GM21737 (cell line): ENCODE results near the gene PCDHB10.
"Not testable (repeated sequence)": the region's sequence is repeated elsewhere in the genome, so short reads cannot be mapped to it uniquely, and the experiment has no call there.

Source experiments
- ATAC-seq: cut with Tn5 transposase; IDR thresholded peaks from one replicate; pipeline ENCODE4 v1.9.1; 2021; ENCODE audit warnings: mild to moderate bottlenecking, moderate library complexity; ENCODE audit not compliant: unreplicated experiment

Gene PCDHB10

DNA sequence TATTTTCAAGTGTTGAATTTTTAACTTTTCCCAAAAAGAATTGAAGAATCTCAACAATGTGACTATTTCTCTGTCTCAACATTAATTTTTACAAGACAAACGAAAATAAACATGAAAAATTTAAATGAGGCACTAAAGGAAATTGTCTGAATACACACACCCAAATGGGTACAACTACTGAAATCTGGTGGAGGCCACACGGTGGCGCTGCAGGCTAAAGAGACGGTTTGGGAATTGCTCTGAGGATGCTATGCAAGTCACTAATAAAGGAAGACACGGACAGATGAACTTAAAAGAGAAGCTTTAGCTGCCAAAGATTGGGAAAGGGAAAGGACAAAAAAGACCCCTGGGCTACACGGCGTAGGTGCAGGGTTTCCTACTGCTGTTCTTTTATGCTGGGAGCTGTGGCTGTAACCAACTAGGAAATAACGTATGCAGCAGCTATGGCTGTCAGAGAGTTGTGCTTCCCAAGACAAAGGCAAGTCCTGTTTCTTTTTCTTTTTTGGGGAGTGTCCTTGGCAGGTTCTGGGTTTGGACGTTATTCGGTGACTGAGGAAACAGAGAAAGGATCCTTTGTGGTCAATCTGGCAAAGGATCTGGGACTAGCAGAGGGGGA lies at the start of gene PCDHB10:
Gene PCDHB10 (plus strand): TSS at position 244 of the 616 bp plus-strand sequence. CDS start 200 bp downstream, at position 444.
- no peak for ATAC-seq

DNA sequence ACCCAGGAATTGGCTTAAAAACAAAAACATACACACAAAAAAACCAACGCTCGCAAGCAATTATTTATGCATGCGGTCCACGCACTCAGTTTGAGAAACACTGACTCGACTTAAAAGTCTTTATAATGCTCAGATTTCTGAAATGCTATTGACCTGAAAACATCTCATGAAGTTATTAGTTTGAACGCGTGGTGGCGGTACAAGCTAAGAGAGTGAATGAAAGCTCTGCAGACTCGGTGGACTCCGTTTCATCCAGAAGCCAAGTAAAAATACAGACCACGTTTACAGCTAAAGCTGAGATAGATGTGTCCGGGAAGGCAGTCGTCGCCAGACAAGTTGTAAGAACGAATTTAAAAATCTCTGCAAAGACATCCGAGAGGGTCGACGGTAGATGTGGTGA lies 42.3 kb upstream of the PCDHB10 start, which contains the start of gene PCDHB6:
Gene PCDHB6 (plus strand): TSS at position 246 of the 400 bp plus-strand sequence. CDS start 201 bp downstream, outside the sequence.
- ATAC-seq, result no peak

DNA sequence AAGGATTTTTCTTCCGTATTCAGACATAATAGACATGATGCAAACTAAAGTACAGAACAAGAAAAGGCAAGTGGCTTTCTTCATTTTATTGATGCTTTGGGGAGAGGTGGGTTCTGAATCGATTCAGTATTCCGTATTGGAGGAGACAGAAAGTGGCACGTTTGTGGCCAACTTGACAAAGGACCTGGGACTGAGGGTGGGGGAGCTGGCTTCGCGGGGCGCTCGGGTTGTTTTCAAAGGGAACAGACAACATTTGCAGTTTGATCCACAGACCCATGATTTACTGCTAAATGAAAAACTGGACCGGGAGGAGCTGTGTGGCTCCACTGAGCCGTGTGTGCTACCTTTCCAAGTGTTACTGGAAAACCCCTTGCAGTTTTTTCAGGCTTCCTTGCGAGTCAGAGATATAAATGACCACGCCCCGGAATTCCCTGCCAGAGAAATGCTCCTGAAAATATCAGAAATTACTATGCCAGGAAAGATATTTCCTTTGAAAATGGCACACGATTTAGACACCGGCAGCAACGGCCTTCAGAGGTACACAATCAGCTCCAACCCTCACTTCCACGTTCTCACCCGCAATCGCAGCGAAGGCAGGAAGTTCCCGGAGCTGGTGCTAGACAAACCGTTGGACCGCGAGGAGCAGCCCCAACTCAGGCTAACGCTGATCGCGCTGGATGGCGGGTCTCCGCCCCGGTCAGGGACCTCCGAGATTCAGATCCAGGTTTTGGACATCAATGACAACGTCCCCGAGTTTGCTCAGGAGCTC lies 41.7 kb upstream of the PCDHB10 start:
- no peak for ATAC-seq

DNA sequence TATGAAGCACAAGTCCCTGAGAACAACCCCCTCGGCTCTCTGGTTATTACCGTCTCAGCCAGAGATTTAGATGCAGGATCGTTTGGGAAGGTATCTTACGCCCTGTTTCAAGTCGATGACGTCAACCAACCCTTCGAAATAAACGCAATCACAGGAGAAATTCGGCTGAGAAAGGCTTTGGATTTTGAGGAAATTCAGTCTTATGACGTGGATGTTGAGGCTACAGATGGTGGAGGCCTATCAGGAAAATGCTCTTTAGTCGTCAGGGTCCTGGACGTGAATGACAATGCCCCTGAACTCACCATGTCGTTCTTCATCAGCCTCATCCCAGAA lies 41.2 kb upstream of the PCDHB10 start:
- ATAC-seq, result no peak

DNA sequence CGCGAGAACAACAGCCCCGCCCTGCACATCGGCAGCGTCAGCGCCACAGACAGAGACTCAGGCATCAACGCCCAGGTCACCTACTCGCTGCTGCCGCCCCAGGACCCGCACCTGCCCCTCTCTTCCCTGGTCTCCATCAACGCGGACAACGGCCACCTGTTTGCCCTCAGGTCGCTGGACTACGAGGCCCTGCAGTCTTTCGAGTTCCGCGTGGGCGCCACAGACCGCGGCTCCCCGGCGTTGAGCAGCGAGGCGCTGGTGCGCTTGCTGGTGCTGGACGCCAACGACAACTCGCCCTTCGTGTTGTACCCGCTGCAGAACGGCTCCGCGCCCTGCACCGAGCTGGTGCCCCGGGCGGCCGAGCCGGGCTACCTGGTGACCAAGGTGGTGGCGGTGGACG lies 40.5 kb upstream of the PCDHB10 start:
- ATAC-seq, result not testable (repeated sequence)

DNA sequence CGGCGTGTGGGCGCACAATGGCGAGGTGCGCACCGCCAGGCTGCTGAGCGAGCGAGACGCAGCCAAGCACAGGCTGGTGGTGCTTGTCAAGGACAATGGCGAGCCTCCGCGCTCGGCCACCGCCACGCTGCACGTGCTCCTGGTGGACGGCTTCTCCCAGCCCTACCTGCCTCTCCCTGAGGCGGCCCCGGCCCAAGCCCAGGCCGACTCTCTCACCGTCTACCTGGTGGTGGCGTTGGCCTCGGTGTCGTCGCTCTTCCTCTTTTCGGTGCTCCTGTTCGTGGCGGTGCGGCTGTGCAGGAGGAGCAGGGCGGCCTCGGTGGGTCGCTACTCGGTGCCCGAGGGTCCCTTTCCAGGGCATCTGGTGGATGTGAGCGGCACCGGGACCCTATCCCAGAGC lies 40.1 kb upstream of the PCDHB10 start:
- ATAC-seq, result not testable (repeated sequence)

DNA sequence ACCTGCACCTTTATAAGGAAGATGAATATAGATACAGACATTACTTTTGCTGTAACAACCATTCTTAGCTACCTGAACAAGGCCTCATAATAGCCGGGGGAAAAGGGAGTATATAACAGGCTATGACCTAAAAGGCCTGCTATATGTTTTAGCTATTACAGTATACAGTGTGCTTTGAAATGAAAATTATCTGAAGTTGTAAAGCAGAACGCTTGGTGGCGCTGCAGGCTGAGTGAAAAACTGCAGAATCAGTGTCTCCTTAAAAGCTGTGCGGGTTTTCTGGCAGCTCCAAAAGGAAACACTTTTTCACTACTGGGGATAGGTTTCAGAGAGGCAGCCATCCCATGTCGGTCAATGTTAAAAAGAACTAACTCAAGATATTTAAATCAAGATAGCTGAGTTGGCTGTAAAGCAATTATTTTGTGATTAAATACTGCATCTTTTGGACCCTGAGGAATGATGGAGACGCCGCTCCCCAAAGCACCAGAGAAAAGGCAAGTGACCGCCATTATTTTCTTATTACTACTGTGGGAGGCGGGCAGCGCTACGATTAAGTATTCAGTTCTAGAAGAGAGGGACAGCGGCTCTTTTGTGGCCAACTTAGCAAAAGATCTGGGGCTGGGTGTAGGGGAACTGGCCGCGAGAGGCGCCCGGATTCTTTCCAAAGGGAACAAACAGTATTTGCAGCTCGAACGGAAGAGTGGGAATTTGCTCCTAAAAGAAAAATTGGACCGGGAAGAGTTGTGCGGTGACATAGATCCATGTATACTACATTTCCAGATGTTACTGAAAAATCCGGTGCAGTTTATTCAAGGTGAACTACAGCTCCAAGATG lies 36.4 kb upstream of the PCDHB10 start:
- ATAC-seq, result no peak

DNA sequence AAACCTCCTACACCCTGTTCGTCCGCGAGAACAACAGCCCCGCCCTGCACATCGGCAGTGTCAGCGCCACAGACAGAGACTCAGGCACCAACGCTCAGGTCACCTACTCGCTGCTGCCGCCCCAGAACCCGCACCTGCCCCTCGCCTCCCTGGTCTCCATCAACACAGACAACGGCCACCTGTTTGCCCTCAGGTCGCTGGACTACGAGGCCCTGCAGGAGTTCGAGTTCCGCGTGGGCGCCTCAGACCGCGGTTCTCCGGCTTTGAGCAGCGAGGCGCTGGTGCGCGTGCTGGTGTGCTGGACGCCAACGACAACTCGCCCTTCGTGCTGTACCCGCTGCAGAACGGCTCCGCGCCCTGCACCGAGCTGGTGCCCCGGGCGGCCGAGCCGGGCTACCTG lies 34.8 kb upstream of the PCDHB10 start:
- not testable (repeated sequence) for ATAC-seq

DNA sequence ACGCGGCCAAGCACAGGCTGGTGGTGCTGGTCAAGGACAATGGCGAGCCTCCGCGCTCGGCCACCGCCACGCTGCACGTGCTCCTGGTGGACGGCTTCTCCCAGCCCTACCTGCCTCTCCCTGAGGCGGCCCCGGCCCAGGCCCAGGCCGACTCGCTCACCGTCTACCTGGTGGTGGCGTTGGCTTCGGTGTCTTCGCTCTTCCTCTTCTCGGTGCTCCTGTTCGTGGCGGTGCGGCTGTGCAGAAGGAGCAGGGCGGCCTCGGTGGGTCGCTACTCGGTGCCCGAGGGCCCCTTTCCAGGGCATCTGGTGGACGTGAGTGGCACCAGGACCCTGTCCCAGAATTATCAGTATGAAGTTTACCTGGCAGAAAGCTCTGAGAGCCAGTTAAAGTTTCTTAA lies 34.3 kb upstream of the PCDHB10 start:
- not testable (repeated sequence) for ATAC-seq

DNA sequence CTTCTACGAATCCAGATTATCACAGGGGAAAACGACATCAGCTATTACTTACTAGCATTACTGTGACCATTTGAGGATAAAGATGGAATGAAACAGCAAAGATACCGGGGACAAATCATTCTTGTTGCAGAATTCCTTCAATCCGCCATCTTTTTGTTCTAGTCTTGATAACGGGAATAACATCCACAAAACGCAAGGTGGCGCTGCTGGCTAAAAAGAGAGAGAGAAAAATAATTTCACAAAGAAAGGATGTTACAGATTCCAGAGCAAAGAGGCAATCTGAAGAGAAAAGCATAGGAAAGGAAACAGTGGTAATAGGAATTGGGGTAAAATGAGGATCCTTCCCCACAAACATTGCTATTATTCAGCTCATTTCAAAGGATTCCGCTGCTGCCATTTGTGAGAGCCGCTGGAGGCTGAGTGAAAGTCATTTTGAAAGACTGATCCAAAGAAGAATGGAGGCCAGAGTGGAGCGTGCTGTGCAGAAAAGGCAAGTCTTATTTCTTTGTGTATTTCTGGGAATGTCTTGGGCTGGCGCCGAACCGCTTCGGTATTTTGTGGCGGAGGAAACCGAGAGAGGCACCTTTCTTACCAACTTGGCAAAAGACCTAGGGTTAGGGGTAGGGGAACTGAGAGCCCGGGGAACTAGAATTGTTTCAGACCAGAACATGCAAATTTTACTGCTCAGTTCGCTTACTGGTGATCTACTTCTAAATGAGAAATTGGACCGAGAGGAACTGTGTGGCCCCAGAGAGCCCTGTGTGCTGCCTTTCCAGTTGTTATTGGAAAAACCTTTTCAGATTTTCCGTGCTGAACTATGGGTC lies 19.6 kb upstream of the PCDHB10 start, which contains the start of gene PCDHB7:
Gene PCDHB7 (plus strand): TSS at position 264 of the 824 bp plus-strand sequence. CDS start 192 bp downstream, at position 456.
- no peak for ATAC-seq

DNA sequence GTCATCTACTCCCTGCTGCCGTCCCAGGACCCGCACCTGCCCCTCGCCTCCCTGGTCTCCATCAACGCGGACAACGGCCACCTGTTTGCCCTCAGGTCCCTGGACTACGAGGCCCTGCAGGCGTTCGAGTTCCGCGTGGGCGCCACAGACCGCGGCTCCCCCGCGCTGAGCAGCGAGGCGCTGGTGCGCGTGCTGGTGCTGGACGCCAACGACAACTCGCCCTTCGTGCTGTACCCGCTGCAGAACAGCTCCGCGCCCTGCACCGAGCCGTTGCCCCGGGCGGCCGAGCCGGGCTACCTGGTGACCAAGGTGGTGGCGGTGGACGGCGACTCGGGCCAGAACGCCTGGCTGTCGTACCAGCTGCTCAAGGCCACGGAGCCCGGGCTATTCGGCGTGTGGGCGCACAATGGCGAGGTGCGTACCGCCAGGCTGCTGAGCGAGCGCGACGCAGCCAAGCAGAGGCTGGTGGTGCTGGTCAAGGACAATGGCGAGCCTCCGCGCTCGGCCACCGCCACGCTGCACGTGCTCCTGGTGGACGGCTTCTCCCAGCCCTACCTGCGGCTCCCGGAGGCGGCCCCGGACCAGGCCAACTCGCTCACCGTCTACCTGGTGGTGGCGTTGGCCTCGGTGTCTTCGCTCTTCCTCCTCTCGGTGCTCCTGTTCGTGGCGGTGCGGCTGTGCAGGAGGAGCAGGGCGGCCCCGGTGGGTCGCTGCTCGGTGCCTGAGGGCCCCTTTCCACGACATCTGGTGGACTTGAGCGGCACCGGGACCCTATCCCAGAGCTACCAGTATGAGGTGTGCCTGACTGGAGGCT lies 17.7 kb upstream of the PCDHB10 start:
- ATAC-seq, result not testable (repeated sequence)

DNA sequence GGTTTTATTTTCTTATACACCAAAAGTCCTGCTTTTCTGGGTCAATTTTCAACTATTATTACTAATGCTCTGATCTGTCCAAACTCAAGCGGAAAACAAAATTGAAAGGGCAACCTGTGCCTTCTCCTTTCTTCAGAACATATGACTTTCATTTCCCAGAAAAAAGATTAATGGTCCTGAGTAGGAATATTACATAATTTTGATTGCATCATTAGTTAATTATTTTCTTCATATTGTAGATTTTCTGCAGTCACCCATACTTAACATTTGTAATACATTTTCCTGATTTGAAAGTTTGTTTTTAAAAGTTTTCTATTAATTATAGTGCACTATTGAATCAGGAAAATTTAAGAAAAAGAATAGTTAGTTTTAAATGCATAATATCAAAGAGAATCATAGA lies 16.2 kb upstream of the PCDHB10 start:
- no peak for ATAC-seq

DNA sequence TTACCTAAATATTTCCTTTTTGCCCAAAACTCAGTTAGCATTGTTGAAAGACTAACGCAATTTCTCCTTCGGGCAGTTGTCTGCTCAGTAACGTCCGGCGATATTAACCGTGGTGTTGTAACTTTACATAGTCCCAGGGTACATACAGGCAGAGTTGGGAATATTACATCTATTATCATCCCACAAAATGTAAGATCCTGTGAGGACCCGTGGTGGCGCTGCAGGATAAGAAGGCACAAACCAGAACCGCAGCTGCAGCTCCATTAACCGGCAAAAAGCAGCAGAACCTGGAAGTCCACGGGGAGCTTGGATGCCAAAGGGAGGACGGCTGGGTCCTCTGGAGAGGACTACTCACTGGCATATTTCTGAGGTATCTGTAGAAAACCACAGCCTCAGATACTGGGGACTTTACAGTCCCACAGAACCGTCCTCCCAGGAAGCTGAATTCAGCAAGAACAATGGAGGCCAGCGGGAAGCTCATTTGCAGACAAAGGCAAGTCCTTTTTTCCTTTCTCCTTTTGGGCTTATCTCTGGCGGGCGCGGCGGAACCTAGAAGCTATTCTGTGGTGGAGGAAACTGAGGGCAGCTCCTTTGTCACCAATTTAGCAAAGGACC lies 14.5 kb upstream of the PCDHB10 start, which contains the start of gene PCDHB8:
Gene PCDHB8 (plus strand): TSS at position 214 of the 615 bp plus-strand sequence. CDS start 245 bp downstream, at position 459.
- ATAC-seq, result not testable (repeated sequence)

DNA sequence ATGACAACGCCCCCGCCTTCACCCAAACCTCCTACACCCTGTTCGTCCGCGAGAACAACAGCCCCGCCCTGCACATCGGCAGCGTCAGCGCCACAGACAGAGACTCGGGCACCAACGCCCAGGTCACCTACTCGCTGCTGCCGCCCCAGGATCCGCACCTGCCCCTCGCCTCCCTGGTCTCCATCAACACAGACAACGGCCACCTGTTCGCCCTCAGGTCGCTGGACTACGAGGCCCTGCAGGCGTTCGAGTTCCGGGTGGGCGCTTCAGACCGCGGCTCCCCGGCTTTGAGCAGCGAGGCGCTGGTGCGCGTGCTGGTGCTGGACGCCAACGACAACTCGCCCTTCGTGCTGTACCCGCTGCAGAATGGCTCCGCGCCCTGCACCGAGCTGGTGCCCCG lies 12.8 kb upstream of the PCDHB10 start:
- not testable (repeated sequence) for ATAC-seq

DNA sequence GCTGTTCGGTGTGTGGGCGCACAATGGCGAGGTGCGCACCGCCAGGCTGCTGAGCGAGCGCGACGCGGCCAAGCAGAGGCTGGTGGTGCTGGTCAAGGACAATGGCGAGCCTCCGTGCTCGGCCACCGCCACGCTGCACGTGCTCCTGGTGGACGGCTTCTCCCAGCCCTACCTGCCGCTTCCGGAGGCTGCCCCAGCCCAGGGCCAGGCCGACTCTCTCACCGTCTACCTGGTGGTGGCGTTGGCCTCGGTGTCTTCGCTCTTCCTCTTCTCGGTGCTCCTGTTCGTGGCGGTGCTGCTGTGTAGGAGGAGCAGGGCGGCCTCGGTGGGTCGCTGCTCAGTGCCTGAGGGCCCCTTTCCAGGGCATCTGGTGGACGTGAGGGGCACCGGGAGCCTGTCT lies 12.3 kb upstream of the PCDHB10 start:
- not testable (repeated sequence) for ATAC-seq

DNA sequence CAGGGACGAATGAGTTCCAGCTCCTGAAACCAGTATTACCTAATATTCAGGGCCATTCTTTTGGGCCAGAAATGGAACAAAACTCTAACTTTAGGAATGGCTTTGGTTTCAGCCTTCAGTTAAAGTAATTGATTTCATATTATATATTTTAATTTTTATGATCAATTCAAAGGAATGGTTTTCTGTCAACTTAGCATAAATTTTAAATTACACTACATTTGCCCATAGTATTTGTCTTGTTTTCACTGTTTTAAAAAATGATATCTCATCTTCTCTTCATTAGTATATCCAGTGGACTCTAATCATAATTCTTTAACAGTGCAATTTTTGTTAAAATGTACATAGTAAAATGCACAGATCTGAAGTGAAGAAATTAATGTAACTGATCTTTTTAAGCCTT lies 11.8 kb upstream of the PCDHB10 start:
- no peak for ATAC-seq

DNA sequence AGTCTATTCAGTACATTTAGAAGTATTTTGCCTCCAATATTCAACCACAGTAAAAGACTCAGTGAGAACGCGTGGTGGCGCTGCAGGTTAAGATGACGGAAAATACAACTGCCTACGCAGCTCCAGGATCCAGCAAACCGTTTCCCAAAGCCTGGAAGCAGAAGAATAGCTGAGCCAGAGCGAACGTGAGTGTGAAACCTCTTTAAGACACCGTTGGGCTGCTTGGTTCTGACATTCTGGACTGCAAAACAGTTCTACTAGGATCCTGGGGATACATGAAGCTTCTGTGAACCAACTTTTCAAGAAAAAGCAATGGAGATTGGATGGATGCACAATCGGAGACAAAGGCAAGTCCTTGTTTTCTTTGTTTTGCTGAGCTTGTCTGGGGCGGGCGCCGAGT lies 9.9 kb upstream of the PCDHB10 start, which contains the start of gene PCDHB16:
Gene PCDHB16 (plus strand): TSS at position 140 of the 400 bp plus-strand sequence. CDS start 173 bp downstream, at position 313.
- ATAC-seq, result no peak

DNA sequence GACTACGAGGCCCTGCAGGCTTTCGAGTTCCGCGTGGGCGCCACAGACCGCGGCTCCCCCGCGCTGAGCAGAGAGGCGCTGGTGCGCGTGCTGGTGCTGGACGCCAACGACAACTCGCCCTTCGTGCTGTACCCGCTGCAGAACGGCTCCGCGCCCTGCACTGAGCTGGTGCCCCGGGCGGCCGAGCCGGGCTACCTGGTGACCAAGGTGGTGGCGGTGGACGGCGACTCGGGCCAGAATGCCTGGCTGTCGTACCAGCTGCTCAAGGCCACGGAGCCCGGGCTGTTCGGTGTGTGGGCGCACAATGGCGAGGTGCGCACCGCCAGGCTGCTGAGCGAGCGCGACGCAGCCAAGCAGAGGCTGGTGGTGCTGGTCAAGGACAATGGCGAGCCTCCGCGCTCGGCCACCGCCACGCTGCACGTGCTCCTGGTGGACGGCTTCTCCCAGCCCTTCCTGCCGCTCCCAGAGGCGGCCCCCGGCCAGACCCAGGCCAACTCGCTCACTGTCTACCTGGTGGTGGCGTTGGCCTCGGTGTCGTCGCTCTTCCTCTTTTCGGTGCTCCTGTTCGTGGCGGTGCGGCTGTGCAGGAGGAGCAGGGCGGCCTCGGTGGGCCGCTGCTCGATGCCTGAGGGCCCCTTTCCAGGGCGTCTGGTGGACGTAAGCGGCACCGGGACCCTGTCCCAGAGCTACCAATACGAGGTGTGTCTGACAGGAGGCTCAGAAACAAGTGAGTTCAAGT lies 7.9 kb upstream of the PCDHB10 start:
- not testable (repeated sequence) for ATAC-seq
